ENCODE data around the gene TADA1.

DNA sequence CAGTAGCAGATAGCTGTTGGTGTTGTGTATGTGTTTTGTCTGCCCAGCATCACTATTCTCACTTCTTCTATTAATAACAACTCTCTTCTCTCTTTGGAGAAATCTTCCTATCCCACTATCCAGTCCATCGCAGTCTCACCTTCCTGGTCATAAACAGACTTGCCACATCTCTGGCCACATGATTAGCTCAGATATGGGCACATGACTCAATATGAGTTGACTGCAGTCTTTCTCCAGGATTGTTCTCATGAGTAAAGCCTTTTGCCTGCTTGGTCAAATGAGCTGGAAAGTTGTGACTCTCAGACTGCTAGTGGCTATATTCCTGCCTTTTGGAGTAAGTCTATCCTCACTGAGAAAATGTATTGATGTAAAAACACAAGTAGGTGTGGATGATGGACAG is 32.9 kb upstream of the TADA1 start:
- TF ChIP-seq POLR2AphosphoS5 (IDR thresholded peaks at IDR 0.05) = no peak
- TF ChIP-seq POLR2A (IDR thresholded peaks at IDR 0.05) = no peak

Measured in stomach (tissue), 4 donors.